GM13976 (cell line): ENCODE data around the gene EFCAB10.

Experiments used
- DNase-seq: peaks from one replicate; pipeline ENCODE4 v3.0.0; 2012; ENCODE audit warnings: low spot score
- CTCF ChIP-seq: IDR thresholded peaks from 2 replicates; pipeline ENCODE4 v1.5.1; 2012; ENCODE audit warnings: borderline replicate concordance, mild to moderate bottlenecking; ENCODE audit not compliant: insufficient read depth; ENCODE audit errors: extremely low read depth, missing control alignments, control extremely low read depth
- in situ Hi-C: fragments of 300-500 bp; cut with MboI; formaldehyde crosslinking; loops from one replicate; pipeline ENCODE4 v1.12.0; 2022; ENCODE audit warnings: low sequenced_read_pairs, mixed read lengths, inconsistent platforms; ENCODE audit not compliant: unreplicated experiment

Gene EFCAB10

GRCh38 chr7:105621176-105621575 is 39.9 kb upstream of the EFCAB10 start:
- in situ Hi-C loops, result no loop called here
- no peak for DNase-seq
- no peak for TF ChIP-seq CTCF

- no peak for TF ChIP-seq CTCF
- DNase-seq, result no peak
- in situ Hi-C loops, result no loop called here
Observed at GRCh38 chr7:105619590-105619989, 38.3 kb upstream of the EFCAB10 start.

GRCh38 chr7:105618016-105618296 is 36.7 kb upstream of the EFCAB10 start:
- in situ Hi-C loops, result no loop called here
- TF ChIP-seq CTCF, result no peak
- DNase-seq, result no peak

- no peak for DNase-seq
- no peak for TF ChIP-seq CTCF
- in situ Hi-C loops, result no loop called here
Observed at GRCh38 chr7:105617280-105618015, 36.2 kb upstream of the EFCAB10 start.

GRCh38 chr7:105614341-105614840 is 33.1 kb upstream of the EFCAB10 start:
- no peak for TF ChIP-seq CTCF
- DNase-seq, result no peak
- in situ Hi-C loops, result no loop called here

GRCh38 chr7:105613611-105614330 is 32.5 kb upstream of the EFCAB10 start:
- in situ Hi-C loops, result no loop called here
- no peak for DNase-seq
- no peak for TF ChIP-seq CTCF
